ENCODE results near the gene BCKDHB.
A peak's percentile ranks its signal among the peaks of the same experiment; 100 is the strongest.

BCKDHB gene

DNA sequence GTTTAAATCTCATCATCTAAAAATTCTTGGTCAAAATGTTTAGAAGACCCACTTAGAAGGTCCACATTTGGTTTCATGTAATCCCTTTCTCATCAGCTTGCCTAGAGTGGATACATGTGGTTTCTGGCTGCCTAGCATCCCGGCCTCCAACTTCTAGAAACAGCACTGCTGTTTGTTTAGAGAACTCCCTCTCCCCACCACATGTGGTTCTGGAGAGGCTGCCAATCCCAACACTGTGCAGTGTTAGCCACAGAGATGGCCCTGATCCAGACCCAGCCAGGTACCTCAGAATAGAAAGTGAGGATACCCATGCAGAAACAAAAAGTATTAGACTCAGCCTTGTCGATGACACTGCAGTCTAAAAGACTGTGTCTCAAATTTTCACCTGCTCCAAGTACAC, 241.8 kb downstream of the BCKDHB start:
- peak; percentile 80 for DNase-seq (ENCODE audit: low read depth)
- TF ChIP-seq, protein P1, sequence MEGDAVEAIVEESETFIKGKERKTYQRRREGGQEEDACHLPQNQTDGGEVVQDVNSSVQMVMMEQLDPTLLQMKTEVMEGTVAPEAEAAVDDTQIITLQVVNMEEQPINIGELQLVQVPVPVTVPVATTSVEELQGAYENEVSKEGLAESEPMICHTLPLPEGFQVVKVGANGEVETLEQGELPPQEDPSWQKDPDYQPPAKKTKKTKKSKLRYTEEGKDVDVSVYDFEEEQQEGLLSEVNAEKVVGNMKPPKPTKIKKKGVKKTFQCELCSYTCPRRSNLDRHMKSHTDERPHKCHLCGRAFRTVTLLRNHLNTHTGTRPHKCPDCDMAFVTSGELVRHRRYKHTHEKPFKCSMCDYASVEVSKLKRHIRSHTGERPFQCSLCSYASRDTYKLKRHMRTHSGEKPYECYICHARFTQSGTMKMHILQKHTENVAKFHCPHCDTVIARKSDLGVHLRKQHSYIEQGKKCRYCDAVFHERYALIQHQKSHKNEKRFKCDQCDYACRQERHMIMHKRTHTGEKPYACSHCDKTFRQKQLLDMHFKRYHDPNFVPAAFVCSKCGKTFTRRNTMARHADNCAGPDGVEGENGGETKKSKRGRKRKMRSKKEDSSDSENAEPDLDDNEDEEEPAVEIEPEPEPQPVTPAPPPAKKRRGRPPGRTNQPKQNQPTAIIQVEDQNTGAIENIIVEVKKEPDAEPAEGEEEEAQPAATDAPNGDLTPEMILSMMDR (conservative IDR thresholded peaks at IDR 0.05; ENCODE audit: low read depth, low read length), result no peak

DNA sequence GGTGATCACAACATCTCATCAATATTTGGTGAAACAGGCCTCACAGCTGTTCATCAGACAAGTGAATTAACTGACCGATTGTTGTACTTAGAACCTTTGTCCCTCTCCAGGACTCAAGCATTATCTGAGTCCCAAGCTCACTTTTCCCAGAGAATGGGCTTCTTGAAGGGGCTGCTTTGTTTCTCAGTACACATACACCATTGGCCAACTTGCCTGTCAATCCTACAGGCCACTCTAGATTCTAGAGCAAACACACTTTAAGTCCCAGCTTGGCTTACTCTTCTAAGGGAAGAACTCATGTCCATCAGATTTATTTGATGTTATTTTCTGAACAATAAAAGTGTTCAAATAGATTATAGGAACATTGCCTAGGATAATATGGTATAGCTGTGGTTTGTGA, 249.5 kb downstream of the BCKDHB start:
- TF ChIP-seq, protein P1 (conservative IDR thresholded peaks at IDR 0.05; ENCODE audit: low read depth, low read length), result no peak
- peak; percentile 13 for DNase-seq (ENCODE audit: low read depth)
- H3K4me3 ChIP-seq (ENCODE audit: low read depth, low read length), result no peak overlapping the region

More for the DNA sequence above, 241.8 kb downstream of the BCKDHB start:
- H3K4me3 ChIP-seq (ENCODE audit: low read depth, low read length), result no peak overlapping the region

DNA sequence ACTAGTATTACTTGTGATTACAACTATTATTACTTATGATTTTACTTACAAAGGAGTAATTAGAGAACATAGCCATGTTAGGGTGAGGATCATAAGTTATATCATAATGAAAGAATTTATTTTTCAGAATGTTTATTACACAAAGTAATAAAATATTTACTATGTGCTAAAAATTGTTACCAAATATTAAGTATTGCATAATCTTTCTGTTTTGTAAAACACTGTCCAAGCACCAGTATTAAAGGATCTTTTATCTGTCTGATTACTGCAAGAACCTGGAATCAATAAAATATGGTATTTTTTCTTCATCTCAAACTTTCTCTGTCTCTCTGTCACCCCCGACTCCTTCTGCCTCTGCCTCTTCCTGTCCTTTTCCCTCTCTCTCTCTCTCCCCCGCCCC, 250.1 kb downstream of the BCKDHB start:
- DNase-seq (ENCODE audit: low read depth), result no peak
- TF ChIP-seq, protein P1 (conservative IDR thresholded peaks at IDR 0.05; ENCODE audit: low read depth, low read length), result no peak
- H3K4me3 ChIP-seq (ENCODE audit: low read depth, low read length), result no peak overlapping the region

DNA sequence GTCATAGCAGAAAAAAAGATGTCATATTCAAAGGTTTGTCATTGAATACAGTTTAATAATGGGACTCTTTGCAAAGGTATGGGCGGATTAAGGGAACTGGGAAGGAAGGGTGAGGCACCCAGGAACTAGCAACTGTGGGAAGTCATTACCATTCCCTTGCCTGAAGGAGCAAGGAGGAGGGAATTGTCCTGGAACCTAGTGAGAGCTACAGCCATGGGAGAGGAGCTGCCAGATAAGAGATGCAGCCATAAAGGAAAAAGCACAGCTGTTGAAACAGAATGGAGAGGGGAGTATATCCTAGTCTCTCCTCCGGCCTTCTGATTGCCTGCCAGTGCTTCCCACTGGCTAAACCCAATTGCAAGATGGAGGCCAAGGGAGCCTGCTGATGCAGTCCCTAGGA, 250.6 kb downstream of the BCKDHB start:
- H3K4me3 ChIP-seq (ENCODE audit: low read depth, low read length), result no peak overlapping the region
- TF ChIP-seq, protein P1 (conservative IDR thresholded peaks at IDR 0.05; ENCODE audit: low read depth, low read length), result no peak
- DNase-seq (ENCODE audit: low read depth), result no peak

DNA sequence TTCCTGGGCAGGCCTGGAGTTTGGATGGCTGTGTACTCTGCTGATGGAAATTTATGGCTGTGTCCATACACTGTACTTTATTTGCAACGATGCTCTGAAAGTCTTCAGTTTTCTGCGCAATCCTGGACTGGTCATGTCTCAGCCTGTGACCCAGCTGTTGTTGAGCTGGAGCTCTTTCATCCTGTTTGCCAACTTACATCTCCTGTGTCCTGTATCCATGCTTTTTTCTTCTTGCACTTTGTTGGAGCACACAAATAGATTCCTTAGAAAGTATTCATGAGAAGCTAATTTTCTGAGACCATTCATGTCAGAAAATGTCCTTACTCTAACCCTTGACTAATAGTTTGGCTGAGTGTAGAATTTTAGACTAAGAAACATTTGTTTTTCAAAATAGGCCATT, 251.2 kb downstream of the BCKDHB start:
- no peak for DNase-seq (ENCODE audit: low read depth)
- no peak overlapping the region for H3K4me3 ChIP-seq (ENCODE audit: low read depth, low read length)
- TF ChIP-seq, protein P1 (conservative IDR thresholded peaks at IDR 0.05; ENCODE audit: low read depth, low read length), result no peak

DNA sequence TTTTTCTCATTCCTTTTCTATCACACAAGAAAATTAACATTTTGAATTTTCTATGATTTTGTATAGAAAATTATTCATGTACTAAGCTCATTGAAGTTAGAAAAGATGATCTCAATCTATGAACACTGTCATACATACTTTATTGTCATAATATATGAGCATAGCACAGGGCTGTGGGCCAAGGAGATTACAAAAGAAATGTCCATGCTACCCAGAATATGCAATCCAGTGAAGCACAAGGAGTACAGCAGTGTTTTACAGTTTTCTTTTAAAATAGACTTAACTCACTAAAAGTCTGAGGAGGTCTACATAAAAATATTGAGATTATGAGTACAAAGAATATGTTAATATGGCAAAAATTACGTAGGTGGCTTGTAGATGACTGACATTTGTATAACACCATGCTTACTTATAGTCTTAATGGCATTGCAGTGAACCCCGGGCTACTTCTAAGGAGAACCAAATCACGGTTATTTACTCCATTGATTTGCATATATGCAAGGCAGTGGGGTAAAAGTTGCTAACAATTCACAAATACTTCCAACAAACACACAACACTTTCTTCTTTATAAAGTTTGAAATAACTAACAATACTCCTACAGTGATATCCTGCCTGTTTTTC, 257.1 kb downstream of the BCKDHB start:
- DNase-seq (ENCODE audit: low read depth), result peak; percentile 17
- no peak overlapping the region for H3K4me3 ChIP-seq (ENCODE audit: low read depth, low read length)
- TF ChIP-seq, protein P1 (conservative IDR thresholded peaks at IDR 0.05; ENCODE audit: low read depth, low read length), result no peak

DNA sequence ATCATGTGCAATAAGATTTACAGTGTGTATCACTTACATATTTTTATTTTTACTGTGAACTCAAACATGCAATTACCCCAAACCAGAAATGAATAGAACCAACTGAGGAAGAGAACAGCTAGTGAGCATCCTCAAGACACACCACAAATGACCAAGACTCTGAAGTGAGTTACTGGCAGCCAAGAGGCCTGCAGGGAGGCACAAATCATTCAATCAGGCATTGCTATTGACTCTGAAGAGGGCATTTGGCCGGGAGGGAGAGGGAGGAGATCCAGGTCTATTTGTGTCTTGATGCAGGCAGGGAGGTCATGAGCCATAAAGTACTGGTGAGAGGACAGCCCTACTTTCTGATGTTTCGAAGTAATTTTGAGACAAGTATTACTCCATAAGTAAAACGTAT, 257.7 kb downstream of the BCKDHB start:
- TF ChIP-seq, protein P1 (conservative IDR thresholded peaks at IDR 0.05; ENCODE audit: low read depth, low read length), result no peak
- no peak for DNase-seq (ENCODE audit: low read depth)
- no peak overlapping the region for H3K4me3 ChIP-seq (ENCODE audit: low read depth, low read length)
